CD4-positive, alpha-beta T cell (primary cell): ENCODE data around the gene PDK2. TPM values are rescaled to one million over a fixed set of nuclear protein-coding genes. Genes with fewer than 3 reads are reported as not detected.

Source experiments
- ATAC-seq: fragments of 200-7000 bp; cut with Tn5 transposase; one replicate; pipeline ENCODE4 v1.10.0; 2022; ENCODE audit warnings: mild to moderate bottlenecking; ENCODE audit not compliant: poor library complexity
- CTCF ChIA-PET: fragments of 350-600 bp; sonication (Branson Sonifier 250); formaldehyde crosslinking; loops from one replicate; lab custom pipeline; 2021; ENCODE audit warnings: antibody characterized with exemption, inconsistent platforms; lab: Charles Lee
- POLR2A ChIA-PET: fragments of 350-600 bp; sonication (Branson Sonifier 250); formaldehyde crosslinking; loops from one replicate; lab custom pipeline; 2021; ENCODE audit warnings: antibody characterized with exemption, inconsistent platforms; lab: Charles Lee
- DNase-seq, 14 experiments: peaks; one replicate each; pipeline ENCODE4 v3.0.0-alpha.2; 2013 to 2020; ENCODE audit warnings: mixed read lengths in 2 of 14
- H3K27ac ChIP-seq, 2 donors: one replicate each; pipeline versions ENCODE4 v1.5.1 to v1.7.0; 2013; ENCODE audit warnings: low read length in 2 of 2, low read depth in 1 of 2, mild to moderate bottlenecking in 1 of 2
- H3K27me3 ChIP-seq, 2 experiments: 1 replicate in 1 of 2; 2 replicates in 1 of 2; pipeline versions ENCODE4 v1.6.1 to v1.7.0; 2013; ENCODE audit warnings: low read length in 2 of 2, control low read depth in 1 of 2, mild to moderate bottlenecking in 1 of 2, moderate library complexity in 1 of 2; ENCODE audit not compliant: insufficient read depth in 2 of 2, control insufficient read depth in 1 of 2
- H3K36me3 ChIP-seq: one replicate; pipeline ENCODE4 v1.6.1; 2013; ENCODE audit warnings: low read length, control low read depth; ENCODE audit not compliant: insufficient read depth
- H3K4me1 ChIP-seq: one replicate; pipeline ENCODE4 v1.6.1; 2013; ENCODE audit warnings: low read length, control low read depth; ENCODE audit not compliant: insufficient read depth
- H3K4me3 ChIP-seq: one replicate; pipeline ENCODE4 v1.5.1; 2013; ENCODE audit warnings: mild to moderate bottlenecking, low read length, moderate library complexity
- H3K9me3 ChIP-seq, 2 experiments: 1 replicate in 1 of 2; 2 replicates in 1 of 2; pipeline versions ENCODE4 v1.6.1 to v1.7.0; 2013; ENCODE audit warnings: low read length in 2 of 2, mild to moderate bottlenecking in 2 of 2, control low read depth in 1 of 2, moderate library complexity in 1 of 2; ENCODE audit not compliant: control insufficient read depth in 1 of 2, insufficient read depth in 1 of 2
- H3K27ac Mint-ChIP-seq: one replicate; pipeline ENCODE4 v1.8.0; 2020; ENCODE audit warnings: mixed read lengths
- H3K27me3 Mint-ChIP-seq: one replicate; pipeline ENCODE4 v1.8.0; 2021; ENCODE audit warnings: mixed read lengths
- H3K36me3 Mint-ChIP-seq: one replicate; pipeline ENCODE4 v1.8.0; 2021; ENCODE audit warnings: low read depth, mixed read lengths
- H3K4me1 Mint-ChIP-seq: one replicate; pipeline ENCODE4 v1.8.0; 2021; ENCODE audit warnings: low read depth, mixed read lengths
- H3K4me3 Mint-ChIP-seq: one replicate; pipeline ENCODE4 v1.8.0; 2020; ENCODE audit warnings: mild to moderate bottlenecking, mixed read lengths
- H3K9me3 Mint-ChIP-seq: one replicate; pipeline ENCODE4 v1.8.0; 2020; ENCODE audit warnings: mixed read lengths
- intact Hi-C, 2 experiments: fragments of 100-400 bp; cut with DNase I in 1 of 2; cut with micrococcal nuclease in 1 of 2; formaldehyde crosslinking; loops; one replicate each; pipeline versions ENCODE4 v1.15.1 to v1.9.0; 2023 to 2025; cut with DNase I, micrococcal nuclease
- total RNA-seq, 174 experiments: library from RNA in 2 of 174; stranded (reverse) in 2 of 174; gene quantifications; one replicate each; pipeline ENCODE4 v1.2.3 and lab custom pipeline; 2021 to 2026
- TF ChIP-seq, protein P1 (sequence below): fragments of 200-600 bp; IDR thresholded peaks from one replicate; pipeline ENCODE4 v1.8.0; 2022; ENCODE audit warnings: antibody characterized with exemption, mild to moderate bottlenecking

PDK2 gene
- total RNA-seq, 2 experiments from 2014 or later = 8.7 to 10.1 TPM

DNA sequence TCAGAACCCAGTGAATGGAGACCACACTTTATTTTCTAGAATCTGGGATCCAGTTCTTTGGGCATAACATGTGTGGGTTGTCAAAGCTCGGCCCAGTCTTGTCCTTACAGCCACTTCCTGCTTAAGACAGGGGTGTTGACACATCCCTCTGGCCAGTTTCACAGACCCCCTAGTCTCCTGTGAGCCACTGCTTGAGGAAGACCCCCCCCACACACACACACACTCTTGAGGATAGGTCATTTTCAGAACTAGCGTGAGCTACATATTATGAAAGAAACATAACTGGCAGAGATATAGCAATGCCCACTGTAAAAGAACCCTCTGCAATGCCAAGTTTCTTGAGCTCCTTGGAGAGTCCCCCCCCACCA is 3.2 kb upstream of the PDK2 start:
- ATAC-seq (no peak), DNase-seq (no peak)
- Histone ChIP-seq H3K4me3 (no peak overlapping the region), H3K27ac (no peak overlapping the region), H3K36me3 (no peaks in the 10 kb centered on the region), H3K27me3 (no peaks in the 10 kb centered on the region), H3K4me1 (peaks cover 23% of the 10 kb centered on the region), H3K9me3 (no peaks in the 10 kb centered on the region)
- Mint-ChIP-seq H3K36me3 (peaks cover 12% of the 10 kb centered on the region), H3K27me3 (no peaks in the 10 kb centered on the region), H3K4me3 (no peak overlapping the region), H3K9me3 (no peaks in the 10 kb centered on the region), H3K27ac (no peak overlapping the region), H3K4me1 (peaks cover 31% of the 10 kb centered on the region)
- intact Hi-C loops = loop anchor here in 1 of 2 experiments (5.0 to 10.0 kb wide), 3 partner anchors 35 to 387 kb away; partner anchors contain the start of genes ITGA3, SLC35B1 and TMEM92
- POLR2A ChIA-PET = no interaction called here
- CTCF ChIA-PET = interaction anchor here (0.6 to 1.7 kb wide), 3 partner anchors 23 to 59 kb away, joined by 3 to 6 read pairs (median 4); partner anchors contain the start of gene ITGA3
- TF ChIP-seq, protein P1, sequence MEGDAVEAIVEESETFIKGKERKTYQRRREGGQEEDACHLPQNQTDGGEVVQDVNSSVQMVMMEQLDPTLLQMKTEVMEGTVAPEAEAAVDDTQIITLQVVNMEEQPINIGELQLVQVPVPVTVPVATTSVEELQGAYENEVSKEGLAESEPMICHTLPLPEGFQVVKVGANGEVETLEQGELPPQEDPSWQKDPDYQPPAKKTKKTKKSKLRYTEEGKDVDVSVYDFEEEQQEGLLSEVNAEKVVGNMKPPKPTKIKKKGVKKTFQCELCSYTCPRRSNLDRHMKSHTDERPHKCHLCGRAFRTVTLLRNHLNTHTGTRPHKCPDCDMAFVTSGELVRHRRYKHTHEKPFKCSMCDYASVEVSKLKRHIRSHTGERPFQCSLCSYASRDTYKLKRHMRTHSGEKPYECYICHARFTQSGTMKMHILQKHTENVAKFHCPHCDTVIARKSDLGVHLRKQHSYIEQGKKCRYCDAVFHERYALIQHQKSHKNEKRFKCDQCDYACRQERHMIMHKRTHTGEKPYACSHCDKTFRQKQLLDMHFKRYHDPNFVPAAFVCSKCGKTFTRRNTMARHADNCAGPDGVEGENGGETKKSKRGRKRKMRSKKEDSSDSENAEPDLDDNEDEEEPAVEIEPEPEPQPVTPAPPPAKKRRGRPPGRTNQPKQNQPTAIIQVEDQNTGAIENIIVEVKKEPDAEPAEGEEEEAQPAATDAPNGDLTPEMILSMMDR = no peak

DNA sequence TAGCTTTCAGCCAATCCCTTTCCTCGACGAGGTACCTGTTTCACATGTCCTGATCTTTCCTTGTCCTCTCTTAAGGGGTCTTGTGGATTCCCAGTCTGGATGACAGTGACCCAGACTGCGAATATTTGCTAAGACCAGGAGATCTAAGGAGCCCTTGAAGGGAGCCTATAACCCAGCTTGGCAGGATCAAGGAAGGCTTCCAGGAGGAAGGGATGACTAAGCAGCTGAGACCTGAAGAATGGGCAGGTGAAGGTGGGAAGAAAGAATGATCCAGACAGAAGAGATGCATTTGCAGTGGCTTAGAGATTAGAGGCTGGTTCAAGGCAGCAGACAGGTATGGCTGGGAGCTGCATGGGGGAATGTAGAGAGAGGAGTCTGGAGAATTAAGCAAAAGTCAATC is 1.9 kb upstream of the PDK2 start:
- Histone ChIP-seq H3K4me3 (no peak overlapping the region), H3K9me3 (no peaks in the 10 kb centered on the region), H3K36me3 (peaks cover 9% of the 10 kb centered on the region), H3K27me3 (no peaks in the 10 kb centered on the region), H3K4me1 (peaks cover 25% of the 10 kb centered on the region), H3K27ac (no peak overlapping the region)
- ChIA-PET POLR2A (interaction anchor here (1.2 to 1.5 kb wide), 2 partner anchors 22 to 59 kb away, joined by 4 to 5 read pairs; no protein-coding TSS in a partner anchor), CTCF (interaction anchor here (1.3 to 2.0 kb wide), 7 partner anchors 22 to 204 kb away, joined by 4 to 11 read pairs (median 6); partner anchors contain the start of gene ITGA3)
- intact Hi-C loops = loop anchor here in 1 of 2 experiments (1.0 to 10.0 kb wide), 4 partner anchors 36 to 388 kb away; partner anchors contain the start of genes ITGA3, SLC35B1 and TMEM92
- H3K4me3 Mint-ChIP-seq = peak overlapping the region; percentile 96
- H3K36me3 Mint-ChIP-seq = peaks cover 18% of the 10 kb centered on the region
- DNase-seq = no peak
- no peaks in the 10 kb centered on the region for H3K27me3 Mint-ChIP-seq
- ATAC-seq = no peak
- H3K27ac Mint-ChIP-seq = no peak overlapping the region
- no peaks in the 10 kb centered on the region for H3K9me3 Mint-ChIP-seq
- TF ChIP-seq, protein P1 = no peak
- peaks cover 31% of the 10 kb centered on the region for H3K4me1 Mint-ChIP-seq

DNA sequence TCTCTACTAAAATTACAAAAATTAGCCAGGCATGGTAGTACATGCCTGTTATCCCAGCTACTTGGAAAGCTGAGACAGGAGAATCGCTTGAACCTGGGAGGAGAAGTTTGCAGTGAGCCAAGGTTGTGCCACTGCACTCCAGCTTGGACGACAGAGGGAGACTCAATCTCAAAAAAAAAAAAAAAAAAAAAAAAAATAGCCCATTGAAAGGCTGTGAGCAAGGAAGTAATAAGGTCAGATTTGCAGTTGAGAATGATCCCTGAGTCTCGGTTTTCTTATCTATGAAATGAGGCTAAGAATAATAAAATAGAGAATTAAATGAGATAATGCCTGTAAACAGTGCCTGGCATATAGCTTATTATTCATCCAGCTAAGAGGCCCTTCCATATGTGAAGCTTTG is 1.3 kb upstream of the PDK2 start:
- Histone ChIP-seq H3K4me1 (peaks cover 25% of the 10 kb centered on the region), H3K27ac (peak overlapping the region in 1 of 2 donors; percentile 83), H3K27me3 (no peaks in the 10 kb centered on the region), H3K36me3 (peaks cover 14% of the 10 kb centered on the region), H3K9me3 (no peaks in the 10 kb centered on the region), H3K4me3 (no peak overlapping the region)
- H3K27me3 Mint-ChIP-seq = no peaks in the 10 kb centered on the region
- ATAC-seq = no peak
- TF ChIP-seq, protein P1 = no peak
- H3K4me3 Mint-ChIP-seq = peak overlapping the region; percentile 96
- no peak for DNase-seq
- intact Hi-C loops = loop anchor here (1.0 to 10.0 kb wide), 5 partner anchors 37 to 389 kb away; partner anchors contain the start of genes ITGA3 (in 1 of the 2), SLC35B1 (in 1 of the 2) and TMEM92 (in 1 of the 2)
- CTCF ChIA-PET = interaction anchor here (0.6 to 2.0 kb wide), 23 partner anchors 9 to 686 kb away, joined by 3 to 17 read pairs (median 6); partner anchors contain the start of genes ITGA3, LRRC59 and SAMD14
- H3K9me3 Mint-ChIP-seq = no peaks in the 10 kb centered on the region
- POLR2A ChIA-PET = interaction anchor here (0.8 to 1.5 kb wide), 13 partner anchors 10 to 1201 kb away, joined by 3 to 14 read pairs (median 4); partner anchors contain the start of genes ATP5MC1, ITGA3 and PPP1R9B
- peaks cover 31% of the 10 kb centered on the region for H3K4me1 Mint-ChIP-seq
- H3K27ac Mint-ChIP-seq = peak overlapping the region; percentile 88
- H3K36me3 Mint-ChIP-seq = peaks cover 23% of the 10 kb centered on the region
